ENCODE measurements around the gene LCOR. TPM values are rescaled to one million over a fixed set of nuclear protein-coding genes. Genes with fewer than 3 reads are reported as not detected.

The LCOR gene
- total RNA-seq, 1 donor from 2014 or later = 26.2 TPM

GRCh38 chr10:96829029-96829773 is 2.9 kb upstream of the LCOR start:
- Mint-ChIP-seq H3K27me3 (ENCODE audit: insufficient read depth) (peaks cover 2% of the 10 kb centered on the region), H3K4me3 (no peak overlapping the region), H3K4me1 (ENCODE audit: low read depth) (peaks cover 27% of the 10 kb centered on the region), H3K27ac (no peak overlapping the region), H3K36me3 (ENCODE audit: low read depth) (peaks cover 7% of the 10 kb centered on the region), H3K9me3 (no peaks in the 10 kb centered on the region)
- DNase-seq (ENCODE audit: low spot score) = no peak
- intact Hi-C loops (cut with micrococcal nuclease) = no loop called here

- H3K36me3 Mint-ChIP-seq (ENCODE audit: low read depth) = peaks cover 8% of the 10 kb centered on the region
- no peaks in the 10 kb centered on the region for H3K9me3 Mint-ChIP-seq
- H3K27ac Mint-ChIP-seq = peak overlapping the region; percentile 80
- peaks cover 2% of the 10 kb centered on the region for H3K27me3 Mint-ChIP-seq (ENCODE audit: insufficient read depth)
- intact Hi-C loops (cut with micrococcal nuclease) = loop anchor here (1.0 to 10.0 kb wide), 18 partner anchors 41 to 907 kb away; partner anchors contain the start of genes ARHGAP19, CCNJ, MMS19 and PI4K2A
- H3K4me3 Mint-ChIP-seq = peak overlapping the region; percentile 67
- peak; percentile 75 for DNase-seq (ENCODE audit: low spot score)
- peaks cover 42% of the 10 kb centered on the region for H3K4me1 Mint-ChIP-seq (ENCODE audit: low read depth)
These were observed 1.4 kb upstream of the LCOR start for GRCh38 chr10:96830511-96831199.

- intact Hi-C loops (cut with micrococcal nuclease) = loop anchor here (2.0 to 10.0 kb wide), 14 partner anchors 61 to 906 kb away; partner anchors contain the start of genes ARHGAP19, CCNJ, MMS19 and PI4K2A
These were observed 765 bp upstream of the LCOR start for GRCh38 chr10:96831200-96831866.

GRCh38 chr10:96832721-96833219 is 672 bp downstream of the LCOR start:
- H3K27ac Mint-ChIP-seq = peak overlapping the region; percentile 76
- peak; percentile 85 for DNase-seq (ENCODE audit: low spot score)
- intact Hi-C loops (cut with micrococcal nuclease) = loop anchor here (5.0 to 10.0 kb wide), 7 partner anchors 80 to 905 kb away; partner anchors contain the start of genes ARHGAP19, CCNJ, PI4K2A and ZFYVE27
- H3K9me3 Mint-ChIP-seq = no peaks in the 10 kb centered on the region
- H3K4me3 Mint-ChIP-seq = peak overlapping the region; percentile 86
- no peaks in the 10 kb centered on the region for H3K27me3 Mint-ChIP-seq (ENCODE audit: insufficient read depth)
- H3K36me3 Mint-ChIP-seq (ENCODE audit: low read depth) = peaks cover 8% of the 10 kb centered on the region
- peaks cover 53% of the 10 kb centered on the region for H3K4me1 Mint-ChIP-seq (ENCODE audit: low read depth)

More at GRCh38 chr10:96831200-96831866, 765 bp upstream of the LCOR start:
- Mint-ChIP-seq H3K36me3 (ENCODE audit: low read depth) (peaks cover 8% of the 10 kb centered on the region), H3K27me3 (ENCODE audit: insufficient read depth) (peaks cover 2% of the 10 kb centered on the region), H3K9me3 (no peaks in the 10 kb centered on the region), H3K4me1 (ENCODE audit: low read depth) (peaks cover 49% of the 10 kb centered on the region), H3K4me3 (peak overlapping the region; percentile 89), H3K27ac (peak overlapping the region; percentile 96)
- DNase-seq (ENCODE audit: low spot score) = no peak

GRCh38 chr10:96833220-96834001 is 1.3 kb downstream of the LCOR start:
- intact Hi-C loops (cut with micrococcal nuclease) = loop anchor here (5.0 to 10.0 kb wide), 7 partner anchors 79 to 904 kb away; partner anchors contain the start of genes ARHGAP19, CCNJ, PI4K2A and ZFYVE27
- DNase-seq (ENCODE audit: low spot score) = no peak
- Mint-ChIP-seq H3K36me3 (ENCODE audit: low read depth) (peaks cover 10% of the 10 kb centered on the region), H3K4me1 (ENCODE audit: low read depth) (peaks cover 56% of the 10 kb centered on the region), H3K27ac (peak overlapping the region; percentile 82), H3K27me3 (ENCODE audit: insufficient read depth) (no peaks in the 10 kb centered on the region), H3K4me3 (peak overlapping the region; percentile 92), H3K9me3 (no peaks in the 10 kb centered on the region)

- no peak for DNase-seq (ENCODE audit: low spot score)
- Mint-ChIP-seq H3K27ac (peak overlapping the region; percentile 82), H3K4me3 (peak overlapping the region; percentile 92), H3K4me1 (ENCODE audit: low read depth) (peaks cover 63% of the 10 kb centered on the region), H3K9me3 (no peaks in the 10 kb centered on the region), H3K27me3 (ENCODE audit: insufficient read depth) (no peaks in the 10 kb centered on the region), H3K36me3 (ENCODE audit: low read depth) (peaks cover 13% of the 10 kb centered on the region)
- intact Hi-C loops (cut with micrococcal nuclease) = loop anchor here (5.0 to 10.0 kb wide), 7 partner anchors 78 to 903 kb away; partner anchors contain the start of genes ARHGAP19, CCNJ, PI4K2A and ZFYVE27
These were observed 2.0 kb downstream of the LCOR start for GRCh38 chr10:96834120-96834519.

GRCh38 chr10:96835899-96836298 is 3.8 kb downstream of the LCOR start:
- H3K36me3 Mint-ChIP-seq (ENCODE audit: low read depth) = peaks cover 12% of the 10 kb centered on the region
- intact Hi-C loops (cut with micrococcal nuclease) = loop anchor here (10.0 kb wide), 2 partner anchors 459 to 791 kb away; partner anchors contain the start of genes ARHGAP19 and CCNJ
- DNase-seq (ENCODE audit: low spot score) = no peak
- peak overlapping the region; percentile 7 for H3K4me3 Mint-ChIP-seq
- H3K27ac Mint-ChIP-seq = no peak overlapping the region
- H3K9me3 Mint-ChIP-seq = no peaks in the 10 kb centered on the region
- peaks cover 57% of the 10 kb centered on the region for H3K4me1 Mint-ChIP-seq (ENCODE audit: low read depth)
- H3K27me3 Mint-ChIP-seq (ENCODE audit: insufficient read depth) = no peaks in the 10 kb centered on the region

GRCh38 chr10:96838529-96838928 is 6.4 kb downstream of the LCOR start:
- Mint-ChIP-seq H3K4me3 (no peak overlapping the region), H3K9me3 (no peaks in the 10 kb centered on the region), H3K27me3 (ENCODE audit: insufficient read depth) (no peaks in the 10 kb centered on the region), H3K4me1 (ENCODE audit: low read depth) (peaks cover 51% of the 10 kb centered on the region), H3K27ac (no peak overlapping the region), H3K36me3 (ENCODE audit: low read depth) (peaks cover 12% of the 10 kb centered on the region)
- intact Hi-C loops (cut with micrococcal nuclease) = loop anchor here (10.0 kb wide), 2 partner anchors 456 to 794 kb away; partner anchors contain the start of genes ARHGAP19 and CCNJ
- no peak for DNase-seq (ENCODE audit: low spot score)

GRCh38 chr10:96840841-96841518 is 8.9 kb downstream of the LCOR start:
- no peak for DNase-seq (ENCODE audit: low spot score)
- H3K36me3 Mint-ChIP-seq (ENCODE audit: low read depth) = peaks cover 5% of the 10 kb centered on the region
- no peak overlapping the region for H3K4me3 Mint-ChIP-seq
- intact Hi-C loops (cut with micrococcal nuclease) = no loop called here
- H3K27me3 Mint-ChIP-seq (ENCODE audit: insufficient read depth) = no peaks in the 10 kb centered on the region
- H3K27ac Mint-ChIP-seq = no peak overlapping the region
- H3K9me3 Mint-ChIP-seq = no peaks in the 10 kb centered on the region
- H3K4me1 Mint-ChIP-seq (ENCODE audit: low read depth) = peaks cover 39% of the 10 kb centered on the region

GRCh38 chr10:96842896-96843723 is 11.0 kb downstream of the LCOR start:
- intact Hi-C loops (cut with micrococcal nuclease) = no loop called here
- no peak overlapping the region for H3K4me3 Mint-ChIP-seq
- H3K4me1 Mint-ChIP-seq (ENCODE audit: low read depth) = peaks cover 31% of the 10 kb centered on the region
- no peak overlapping the region for H3K27ac Mint-ChIP-seq
- H3K36me3 Mint-ChIP-seq (ENCODE audit: low read depth) = peaks cover 5% of the 10 kb centered on the region
- DNase-seq (ENCODE audit: low spot score) = no peak
- no peaks in the 10 kb centered on the region for H3K27me3 Mint-ChIP-seq (ENCODE audit: insufficient read depth)
- H3K9me3 Mint-ChIP-seq = no peaks in the 10 kb centered on the region

- intact Hi-C loops (cut with micrococcal nuclease) = no loop called here
- no peak overlapping the region for H3K27ac Mint-ChIP-seq
- H3K4me1 Mint-ChIP-seq (ENCODE audit: low read depth) = peaks cover 24% of the 10 kb centered on the region
- no peaks in the 10 kb centered on the region for H3K36me3 Mint-ChIP-seq (ENCODE audit: low read depth)
- no peaks in the 10 kb centered on the region for H3K27me3 Mint-ChIP-seq (ENCODE audit: insufficient read depth)
- DNase-seq (ENCODE audit: low spot score) = no peak
- H3K4me3 Mint-ChIP-seq = no peak overlapping the region
- no peaks in the 10 kb centered on the region for H3K9me3 Mint-ChIP-seq
These were observed 11.7 kb downstream of the LCOR start for GRCh38 chr10:96843823-96844222.

Measured in activated T-helper 1 cell treated with anti-CD3 and anti-CD28 coated beads, Interleukin-12 subunit alpha, Interleukin-12 subunit beta, Interleukin-2, Interleukin-4 antibody, amounts not matched to agents 30 ng/mL and 10 ng/mL and 1 ng/mL, durations not matched to agents 14 hours and 24 hours and 36 hours (primary cell).